Measurements from ENCODE around the gene IDE.

- no peak for TF ChIP-seq CTCF (conservative IDR thresholded peaks at IDR 0.05; ENCODE audit: low read length)
- no peak for TF ChIP-seq EZH2phosphoT487 (IDR thresholded peaks at IDR 0.05; ENCODE audit: borderline replicate concordance)
Measured at GRCh38 chr10:92604841-92605240, 30.9 kb upstream of the IDE start.
